NCI-H128 (cell line): ENCODE measurements around the gene TRIM31.

Experiments
- DNase-seq: peaks from one replicate; lab custom pipeline; 2025; ENCODE audit not compliant: unreplicated experiment; lab: John Stamatoyannopoulos, UW

The TRIM31 gene, protein sequence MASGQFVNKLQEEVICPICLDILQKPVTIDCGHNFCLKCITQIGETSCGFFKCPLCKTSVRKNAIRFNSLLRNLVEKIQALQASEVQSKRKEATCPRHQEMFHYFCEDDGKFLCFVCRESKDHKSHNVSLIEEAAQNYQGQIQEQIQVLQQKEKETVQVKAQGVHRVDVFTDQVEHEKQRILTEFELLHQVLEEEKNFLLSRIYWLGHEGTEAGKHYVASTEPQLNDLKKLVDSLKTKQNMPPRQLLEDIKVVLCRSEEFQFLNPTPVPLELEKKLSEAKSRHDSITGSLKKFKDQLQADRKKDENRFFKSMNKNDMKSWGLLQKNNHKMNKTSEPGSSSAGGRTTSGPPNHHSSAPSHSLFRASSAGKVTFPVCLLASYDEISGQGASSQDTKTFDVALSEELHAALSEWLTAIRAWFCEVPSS

DNA sequence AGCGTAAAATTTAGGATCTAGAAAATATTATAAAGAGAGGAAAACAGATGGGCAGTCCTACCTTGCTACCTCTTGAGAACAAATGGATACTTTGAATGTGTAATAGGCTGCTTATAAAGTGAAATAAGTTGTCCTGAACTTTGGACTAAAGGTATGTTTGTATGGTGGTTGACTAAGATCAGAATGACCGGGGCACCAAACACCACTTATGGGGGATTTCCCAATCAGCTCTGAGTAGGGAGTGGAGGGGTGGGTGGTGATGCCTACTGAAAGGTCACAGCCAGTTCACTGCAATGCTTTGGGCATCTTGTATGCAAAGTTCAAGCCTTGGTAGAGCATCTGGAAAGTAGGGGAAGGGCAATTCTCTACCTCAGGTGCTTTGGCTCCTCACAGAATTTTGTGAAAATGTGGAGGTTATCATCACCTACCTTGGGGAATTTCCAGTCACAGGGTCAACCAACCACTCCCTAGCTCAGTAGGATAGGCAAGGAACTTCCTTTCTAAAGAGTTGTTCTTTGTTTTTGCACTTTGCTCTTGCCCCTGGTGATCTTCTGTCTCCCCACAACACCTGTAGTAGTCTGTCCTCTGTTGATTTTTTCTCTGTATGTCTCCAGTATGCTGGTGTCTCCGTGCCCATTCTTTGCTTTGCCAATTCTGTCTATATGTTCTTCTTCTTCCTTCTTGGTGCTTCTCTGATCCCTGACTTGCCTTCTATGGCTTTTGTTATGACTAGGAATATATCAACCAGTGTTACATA is at the start of gene TRIM31:
TSS of gene TRIM31 (minus strand) at position 88 of the 757 bp plus-strand sequence. CDS start 285 bp downstream, outside the sequence.
- no peak for DNase-seq

- DNase-seq: no peak
Measured at GRCh38 chr6:30162265-30163089, 49.6 kb upstream of the TRIM31 start.

- no peak for DNase-seq
Measured at GRCh38 chr6:30160785-30161531, 48.1 kb upstream of the TRIM31 start, which contains the start of gene TRIM10. TRIM10 (minus strand) TSS chr6:30161211; CDS start chr6:30160858, 353 bp downstream.

DNA sequence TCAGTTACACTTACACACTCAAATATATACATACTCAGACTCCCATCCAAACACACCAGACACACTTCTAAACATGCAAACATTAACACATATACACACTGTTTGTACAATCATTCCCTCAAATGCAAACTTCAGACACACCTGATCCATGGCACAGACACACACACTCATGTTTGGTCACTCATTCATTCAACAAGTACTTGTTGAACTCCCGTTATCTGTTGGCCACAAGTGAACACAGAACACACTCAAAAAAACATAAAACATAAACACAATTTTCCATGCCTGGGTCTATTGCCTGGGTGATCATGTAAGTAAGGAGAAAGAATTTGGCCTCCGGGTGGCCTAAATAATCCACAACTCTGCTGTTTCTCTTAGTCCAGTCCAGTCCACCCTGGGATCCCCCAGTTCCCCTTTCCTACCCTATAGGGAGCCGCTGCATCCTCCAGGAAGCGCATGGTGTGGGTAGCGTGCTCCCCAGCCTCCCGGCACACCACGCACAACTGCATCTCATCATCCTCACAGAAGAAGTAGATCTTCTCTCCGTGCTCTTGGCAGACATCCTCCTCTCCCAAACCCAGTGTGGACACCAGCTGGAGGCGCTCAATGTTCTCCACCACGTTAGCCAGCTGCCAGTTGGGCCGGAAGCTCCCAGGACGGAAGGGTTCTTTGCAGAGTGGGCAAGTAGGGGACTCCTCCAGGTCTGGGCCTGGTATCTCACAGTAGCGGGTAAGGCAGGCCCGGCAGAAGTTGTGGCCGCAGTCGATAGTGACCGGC is 47.3 kb upstream of the TRIM31 start:
- DNase-seq: no peak

- no peak for DNase-seq
Measured at GRCh38 chr6:30158475-30159040, 45.7 kb upstream of the TRIM31 start.

- DNase-seq: no peak
Measured at GRCh38 chr6:30157999-30158398, 45.1 kb upstream of the TRIM31 start.

GRCh38 chr6:30157581-30157980 is 44.7 kb upstream of the TRIM31 start:
- DNase-seq: no peak

- no peak for DNase-seq
Measured at GRCh38 chr6:30156774-30157173, 43.9 kb upstream of the TRIM31 start.

- DNase-seq: no peak
Measured at GRCh38 chr6:30156262-30156599, 43.3 kb upstream of the TRIM31 start.

DNA sequence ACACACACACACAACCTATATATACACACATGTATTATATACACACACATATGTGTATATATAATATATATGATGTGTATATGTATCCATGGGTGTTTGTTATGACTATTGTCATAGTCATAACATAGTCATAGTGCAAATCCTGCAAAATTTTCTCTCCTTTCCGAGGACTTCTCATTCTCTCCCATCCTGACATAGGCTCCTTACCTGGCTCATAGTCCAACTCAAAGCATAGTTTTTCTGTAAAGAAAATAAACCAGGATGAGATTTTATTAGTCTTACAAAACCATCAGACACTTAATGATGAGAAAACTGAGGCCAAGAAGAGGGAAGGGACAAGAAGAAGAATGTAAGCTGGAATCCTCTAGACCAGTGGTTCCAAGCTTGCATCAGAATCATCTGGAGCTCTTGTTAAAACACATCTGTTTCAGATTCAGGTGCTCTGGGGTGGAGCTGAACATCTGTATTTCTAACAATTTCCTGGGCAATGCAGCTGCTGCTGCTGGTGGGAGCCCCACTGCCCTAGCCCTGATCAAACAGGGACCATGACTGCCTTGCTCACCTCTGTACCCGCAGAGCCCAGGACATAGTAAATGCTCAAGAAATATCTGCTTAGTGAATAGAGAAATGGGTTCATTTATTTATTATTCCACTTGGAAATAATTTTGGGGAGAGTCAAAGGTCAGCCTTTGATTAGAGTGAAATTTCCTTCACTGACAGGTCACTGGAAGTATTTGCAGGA is 42.8 kb upstream of the TRIM31 start:
- no peak for DNase-seq

DNA sequence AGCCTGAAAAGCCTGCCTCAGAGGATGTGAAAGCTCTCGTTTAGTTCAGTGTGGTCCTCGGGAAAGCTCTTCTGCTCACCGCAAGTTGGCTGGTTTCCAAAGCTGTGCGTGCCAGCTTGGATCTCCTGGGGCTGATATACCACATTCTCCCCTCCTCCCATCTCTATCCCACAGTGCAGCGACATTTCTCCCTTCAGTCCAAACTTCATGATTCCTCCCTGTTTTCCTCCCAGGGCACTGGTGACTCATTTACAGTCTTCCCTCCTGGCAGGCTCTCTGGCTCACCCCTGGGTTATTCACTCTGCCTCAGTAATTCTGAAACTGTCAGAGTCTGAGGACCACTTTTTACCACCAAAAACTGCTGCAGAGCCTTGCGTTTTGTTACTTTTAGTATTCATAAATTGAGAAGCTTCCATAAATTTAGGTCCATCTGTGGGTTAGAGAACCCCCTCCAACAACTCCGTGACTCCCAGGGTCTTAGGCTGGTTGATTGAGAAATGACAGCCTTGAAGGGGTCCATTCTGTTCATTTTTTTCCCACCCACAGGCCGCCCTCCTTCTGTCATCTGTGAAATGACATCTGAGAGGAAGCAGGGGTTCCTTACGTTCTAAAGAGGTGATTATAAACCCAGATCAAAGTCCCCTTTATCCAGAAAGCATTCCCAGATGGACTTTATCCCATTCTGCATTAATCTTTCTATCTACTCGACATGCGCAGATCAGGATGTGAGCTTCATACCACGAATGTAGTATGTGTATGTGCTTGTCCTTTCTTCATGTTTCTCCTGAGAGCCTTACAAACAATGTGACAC is 42.0 kb upstream of the TRIM31 start:
- no peak for DNase-seq

DNA sequence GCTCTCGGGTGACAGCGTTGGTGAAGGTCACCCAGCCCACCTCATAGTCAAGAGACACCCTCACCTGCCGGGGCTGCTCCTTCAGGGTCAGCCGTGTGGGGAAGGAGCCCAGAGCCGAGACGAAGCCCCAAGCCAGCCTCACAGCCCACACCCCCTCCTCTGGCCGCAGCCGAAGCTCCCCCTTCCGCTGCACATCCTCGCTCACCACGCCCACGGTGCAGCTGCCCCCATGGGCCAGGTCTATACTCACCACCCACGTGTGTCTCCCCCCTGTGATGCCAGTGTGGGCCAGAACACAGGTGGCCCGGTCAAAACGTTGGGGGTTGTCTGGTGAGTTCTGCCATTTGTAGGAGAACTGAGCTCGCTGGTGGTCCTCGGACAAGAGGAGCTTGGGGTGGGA is 41.2 kb upstream of the TRIM31 start:
- DNase-seq: no peak

GRCh38 chr6:30152910-30153610 is 40.2 kb upstream of the TRIM31 start:
- DNase-seq: no peak

GRCh38 chr6:30152016-30152673 is 39.3 kb upstream of the TRIM31 start:
- DNase-seq: no peak

- no peak for DNase-seq
Measured at GRCh38 chr6:30151580-30151979, 38.7 kb upstream of the TRIM31 start.

DNA sequence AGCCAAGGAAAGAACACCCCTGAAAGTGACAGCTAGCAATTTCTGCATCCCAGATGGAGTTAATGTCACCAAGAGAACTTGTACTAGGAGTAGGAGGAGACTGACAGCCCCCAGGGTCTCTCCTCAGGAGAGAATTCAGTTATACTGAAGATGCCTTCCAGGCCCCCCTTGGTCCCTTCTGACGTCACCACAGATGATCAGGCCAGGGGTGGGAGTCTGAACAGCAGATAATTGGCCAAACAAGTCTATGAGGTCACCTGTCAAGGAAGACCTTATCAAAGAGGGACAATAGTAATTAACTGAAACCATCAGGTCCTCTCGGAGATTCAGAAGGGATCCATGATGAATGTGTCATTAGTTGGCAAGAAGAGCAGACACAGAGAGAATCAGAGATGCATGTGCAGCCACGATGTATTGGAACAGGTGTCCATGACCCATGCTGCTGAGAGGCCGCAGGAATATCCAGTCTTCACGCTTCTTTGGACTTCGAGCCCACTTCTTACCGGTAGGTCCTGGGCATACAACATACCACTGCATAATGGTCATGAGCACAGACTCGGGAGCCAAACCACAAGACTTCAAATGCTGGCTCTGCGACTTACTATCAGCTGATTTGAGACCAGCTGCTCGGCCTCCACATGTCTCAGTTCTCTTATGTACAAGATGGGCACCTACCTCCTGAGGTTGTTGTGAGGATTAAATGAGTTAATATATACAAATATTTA is 37.9 kb upstream of the TRIM31 start:
- no peak for DNase-seq
